Measurements from ENCODE around the gene MLF2. TPM values are rescaled to one million over a fixed set of nuclear protein-coding genes. Genes with fewer than 3 reads are reported as not detected.

Gene MLF2
- polyA plus RNA-seq, 1 donor from 2014 or later = 134 TPM

DNA sequence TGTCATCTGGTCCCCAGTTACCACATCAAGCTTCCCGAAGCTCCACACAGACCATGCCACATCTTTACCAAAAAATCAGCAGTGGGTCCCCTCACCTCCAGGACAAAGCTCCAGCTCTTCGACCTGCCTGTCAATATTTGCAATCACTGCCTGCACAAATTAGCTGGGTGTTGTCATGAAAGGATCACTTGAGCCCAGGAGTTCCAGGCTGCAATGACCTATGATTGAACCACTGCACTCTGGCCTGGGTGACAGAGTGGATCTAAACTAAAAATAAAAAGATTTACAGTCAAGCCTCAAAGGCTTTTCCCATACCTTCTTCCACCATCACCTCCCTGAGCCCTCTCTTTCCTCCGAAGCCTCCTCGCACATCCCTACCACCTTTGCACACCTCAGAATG, 43.6 kb upstream of the MLF2 start:
- Histone ChIP-seq H3K9me2 (ENCODE audit: insufficient read depth, low read length) (no peaks in the 10 kb centered on the region), H3K9ac (ENCODE audit: low read length) (no peak overlapping the region), H3K79me2 (replicated peaks; ENCODE audit: insufficient read depth, low read length) (no peaks in the 10 kb centered on the region), H3K36me3 (ENCODE audit: insufficient read depth, low read length) (no peaks in the 10 kb centered on the region), H3K4me2 (ENCODE audit: low read length) (no peak overlapping the region), H3K27ac (ENCODE audit: low read length) (no peak overlapping the region), H3K4me3 (ENCODE audit: low read length) (no peak overlapping the region), H3K9me3 (ENCODE audit: low read length) (no peaks in the 10 kb centered on the region), H3F3A (ENCODE audit: insufficient read depth, low read length, poor library complexity, severe bottlenecking) (no peaks in the 10 kb centered on the region), H4K20me1 (ENCODE audit: insufficient read depth) (no peaks in the 10 kb centered on the region), H3K27me3 (ENCODE audit: insufficient read depth, low read depth, low read length) (no peaks in the 10 kb centered on the region), H2AFZ (ENCODE audit: low read depth, low read length) (no peak overlapping the region)
- TF ChIP-seq, protein P1, sequence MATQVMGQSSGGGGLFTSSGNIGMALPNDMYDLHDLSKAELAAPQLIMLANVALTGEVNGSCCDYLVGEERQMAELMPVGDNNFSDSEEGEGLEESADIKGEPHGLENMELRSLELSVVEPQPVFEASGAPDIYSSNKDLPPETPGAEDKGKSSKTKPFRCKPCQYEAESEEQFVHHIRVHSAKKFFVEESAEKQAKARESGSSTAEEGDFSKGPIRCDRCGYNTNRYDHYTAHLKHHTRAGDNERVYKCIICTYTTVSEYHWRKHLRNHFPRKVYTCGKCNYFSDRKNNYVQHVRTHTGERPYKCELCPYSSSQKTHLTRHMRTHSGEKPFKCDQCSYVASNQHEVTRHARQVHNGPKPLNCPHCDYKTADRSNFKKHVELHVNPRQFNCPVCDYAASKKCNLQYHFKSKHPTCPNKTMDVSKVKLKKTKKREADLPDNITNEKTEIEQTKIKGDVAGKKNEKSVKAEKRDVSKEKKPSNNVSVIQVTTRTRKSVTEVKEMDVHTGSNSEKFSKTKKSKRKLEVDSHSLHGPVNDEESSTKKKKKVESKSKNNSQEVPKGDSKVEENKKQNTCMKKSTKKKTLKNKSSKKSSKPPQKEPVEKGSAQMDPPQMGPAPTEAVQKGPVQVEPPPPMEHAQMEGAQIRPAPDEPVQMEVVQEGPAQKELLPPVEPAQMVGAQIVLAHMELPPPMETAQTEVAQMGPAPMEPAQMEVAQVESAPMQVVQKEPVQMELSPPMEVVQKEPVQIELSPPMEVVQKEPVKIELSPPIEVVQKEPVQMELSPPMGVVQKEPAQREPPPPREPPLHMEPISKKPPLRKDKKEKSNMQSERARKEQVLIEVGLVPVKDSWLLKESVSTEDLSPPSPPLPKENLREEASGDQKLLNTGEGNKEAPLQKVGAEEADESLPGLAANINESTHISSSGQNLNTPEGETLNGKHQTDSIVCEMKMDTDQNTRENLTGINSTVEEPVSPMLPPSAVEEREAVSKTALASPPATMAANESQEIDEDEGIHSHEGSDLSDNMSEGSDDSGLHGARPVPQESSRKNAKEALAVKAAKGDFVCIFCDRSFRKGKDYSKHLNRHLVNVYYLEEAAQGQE (IDR thresholded peaks at IDR 0.05; ENCODE audit: borderline replicate concordance) = no peak
- no peak for TF ChIP-seq EZH2 (IDR thresholded peaks at IDR 0.05; ENCODE audit: borderline replicate concordance, insufficient read depth, low read length, poor library complexity, severe bottlenecking)
- no peak for TF ChIP-seq EP300 (conservative IDR thresholded peaks at IDR 0.05; ENCODE audit: poor library complexity, severe bottlenecking)

GRCh38 chr12:6795088-6795487, 42.1 kb upstream of the MLF2 start:
- no peak overlapping the region for H3K4me3 ChIP-seq (ENCODE audit: low read length)

More at GRCh38 chr12:6795088-6795487, 42.1 kb upstream of the MLF2 start:
- Histone ChIP-seq H3K79me2 (replicated peaks; ENCODE audit: insufficient read depth, low read length) (no peaks in the 10 kb centered on the region), H2AFZ (ENCODE audit: low read depth, low read length) (no peak overlapping the region), H3K27me3 (ENCODE audit: insufficient read depth, low read depth, low read length) (no peaks in the 10 kb centered on the region), H3K9me3 (ENCODE audit: low read length) (no peaks in the 10 kb centered on the region), H3K9ac (ENCODE audit: low read length) (no peak overlapping the region), H3K9me2 (ENCODE audit: insufficient read depth, low read length) (no peaks in the 10 kb centered on the region), H3F3A (ENCODE audit: insufficient read depth, low read length, poor library complexity, severe bottlenecking) (no peaks in the 10 kb centered on the region), H3K27ac (ENCODE audit: low read length) (no peak overlapping the region), H3K4me2 (ENCODE audit: low read length) (no peak overlapping the region), H3K36me3 (ENCODE audit: insufficient read depth, low read length) (no peaks in the 10 kb centered on the region), H4K20me1 (ENCODE audit: insufficient read depth) (no peaks in the 10 kb centered on the region)
- no peak for TF ChIP-seq RAD21 (conservative IDR thresholded peaks at IDR 0.05)
- TF ChIP-seq, protein P1 (IDR thresholded peaks at IDR 0.05; ENCODE audit: borderline replicate concordance) = no peak
- TF ChIP-seq SMC3 (conservative IDR thresholded peaks at IDR 0.05; ENCODE audit: poor library complexity) = no peak
- TF ChIP-seq EZH2 (IDR thresholded peaks at IDR 0.05; ENCODE audit: borderline replicate concordance, insufficient read depth, low read length, poor library complexity, severe bottlenecking) = no peak
- no peak for TF ChIP-seq EP300 (conservative IDR thresholded peaks at IDR 0.05; ENCODE audit: poor library complexity, severe bottlenecking)
- TF ChIP-seq MXI1 (conservative IDR thresholded peaks at IDR 0.05; ENCODE audit: poor library complexity, severe bottlenecking) = no peak
- no peak for TF ChIP-seq POLR2AphosphoS5 (IDR thresholded peaks at IDR 0.05)
- TF ChIP-seq, protein P2, sequence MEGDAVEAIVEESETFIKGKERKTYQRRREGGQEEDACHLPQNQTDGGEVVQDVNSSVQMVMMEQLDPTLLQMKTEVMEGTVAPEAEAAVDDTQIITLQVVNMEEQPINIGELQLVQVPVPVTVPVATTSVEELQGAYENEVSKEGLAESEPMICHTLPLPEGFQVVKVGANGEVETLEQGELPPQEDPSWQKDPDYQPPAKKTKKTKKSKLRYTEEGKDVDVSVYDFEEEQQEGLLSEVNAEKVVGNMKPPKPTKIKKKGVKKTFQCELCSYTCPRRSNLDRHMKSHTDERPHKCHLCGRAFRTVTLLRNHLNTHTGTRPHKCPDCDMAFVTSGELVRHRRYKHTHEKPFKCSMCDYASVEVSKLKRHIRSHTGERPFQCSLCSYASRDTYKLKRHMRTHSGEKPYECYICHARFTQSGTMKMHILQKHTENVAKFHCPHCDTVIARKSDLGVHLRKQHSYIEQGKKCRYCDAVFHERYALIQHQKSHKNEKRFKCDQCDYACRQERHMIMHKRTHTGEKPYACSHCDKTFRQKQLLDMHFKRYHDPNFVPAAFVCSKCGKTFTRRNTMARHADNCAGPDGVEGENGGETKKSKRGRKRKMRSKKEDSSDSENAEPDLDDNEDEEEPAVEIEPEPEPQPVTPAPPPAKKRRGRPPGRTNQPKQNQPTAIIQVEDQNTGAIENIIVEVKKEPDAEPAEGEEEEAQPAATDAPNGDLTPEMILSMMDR (IDR thresholded peaks at IDR 0.05; ENCODE audit: poor library complexity, severe bottlenecking) = no peak
- TF ChIP-seq TAF1 (IDR thresholded peaks at IDR 0.05; ENCODE audit: low read depth) = no peak
